DOHH2 (cell line): ENCODE data around the gene ADPRM.

Source experiments
- CTCF ChIP-seq: fragments of 200-600 bp; sonication (generic); IDR thresholded peaks from one replicate; pipeline ENCODE4 v1.5.1; 2014; ENCODE audit warnings: antibody characterized with exemption, mild to moderate bottlenecking, low read depth, low read length; ENCODE audit not compliant: poor library complexity, severe bottlenecking
- EZH2phosphoT487 ChIP-seq: fragments of 200-600 bp; sonication (generic); IDR thresholded peaks from 2 replicates; pipeline ENCODE4 v1.6.1; 2017; ENCODE audit warnings: borderline replicate concordance, mild to moderate bottlenecking, antibody characterized with exemption, low read length, moderate library complexity, mixed read lengths

DNA sequence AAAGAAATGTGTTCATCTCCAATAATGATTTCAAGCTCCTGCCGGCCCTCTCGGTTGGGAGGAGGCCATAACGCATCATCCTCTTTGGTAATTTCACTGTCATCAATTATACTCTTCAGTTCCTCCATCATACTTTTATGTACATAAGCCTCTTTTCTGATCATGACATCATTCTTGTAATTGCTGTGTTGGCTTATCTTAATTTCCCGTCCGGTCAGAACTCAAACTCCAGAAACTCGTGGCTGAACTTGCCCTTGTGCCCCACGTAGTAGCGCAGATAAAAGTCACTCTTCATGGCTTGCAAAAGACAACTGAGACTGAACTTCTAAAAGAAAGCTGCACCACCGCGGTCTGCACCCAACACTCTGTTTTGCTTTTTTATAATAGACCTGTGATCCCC lies 18.8 kb downstream of the ADPRM start:
- TF ChIP-seq CTCF (no peak), EZH2phosphoT487 (no peak)
